ENCODE measurements around the gene CFAP69.

DNA sequence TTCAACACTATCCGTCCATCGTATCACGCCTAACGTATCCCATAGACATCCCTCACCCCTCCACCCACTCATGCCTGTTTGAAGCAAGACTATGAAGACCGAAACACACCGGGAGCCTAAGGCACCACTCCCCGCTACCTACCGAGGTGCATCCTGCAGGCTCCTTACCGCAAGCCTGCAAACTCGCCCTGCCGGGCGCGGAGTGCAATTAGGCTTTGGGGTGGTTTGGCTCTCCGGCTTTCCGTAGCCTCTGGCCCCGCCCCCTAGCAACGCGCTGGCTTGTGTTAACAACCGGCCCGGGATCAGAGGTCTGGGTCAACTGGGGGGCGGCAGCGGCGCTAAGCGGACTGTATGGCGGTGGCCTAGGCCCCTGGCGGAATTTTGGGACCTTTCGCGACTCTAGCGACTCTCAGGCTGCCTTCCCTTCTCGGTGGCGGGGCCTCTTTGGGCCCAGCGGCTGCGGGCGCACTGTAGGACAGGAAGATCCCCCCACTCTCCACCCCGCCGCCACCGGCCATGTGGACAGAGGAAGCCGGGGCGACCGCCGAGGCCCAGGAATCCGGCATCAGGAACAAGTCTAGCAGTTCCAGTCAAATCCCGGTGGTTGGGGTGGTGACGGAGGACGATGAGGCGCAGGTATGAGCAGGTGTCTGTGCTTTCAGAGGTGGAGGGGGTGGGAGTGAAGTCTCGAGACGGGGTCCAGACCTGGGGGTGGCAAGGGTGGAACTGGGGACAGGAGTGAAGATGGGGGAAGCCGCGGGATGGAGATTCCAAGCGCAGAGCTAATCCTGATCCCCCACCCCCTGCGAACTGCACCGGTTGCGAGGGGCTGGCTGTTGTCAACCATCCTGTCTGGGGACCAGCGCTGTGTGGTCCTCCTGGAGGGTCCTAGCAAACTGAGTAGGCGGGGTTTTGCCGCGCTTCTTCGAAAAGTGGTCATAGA, at the start of gene CFAP69:
- TF ChIP-seq, protein P1, sequence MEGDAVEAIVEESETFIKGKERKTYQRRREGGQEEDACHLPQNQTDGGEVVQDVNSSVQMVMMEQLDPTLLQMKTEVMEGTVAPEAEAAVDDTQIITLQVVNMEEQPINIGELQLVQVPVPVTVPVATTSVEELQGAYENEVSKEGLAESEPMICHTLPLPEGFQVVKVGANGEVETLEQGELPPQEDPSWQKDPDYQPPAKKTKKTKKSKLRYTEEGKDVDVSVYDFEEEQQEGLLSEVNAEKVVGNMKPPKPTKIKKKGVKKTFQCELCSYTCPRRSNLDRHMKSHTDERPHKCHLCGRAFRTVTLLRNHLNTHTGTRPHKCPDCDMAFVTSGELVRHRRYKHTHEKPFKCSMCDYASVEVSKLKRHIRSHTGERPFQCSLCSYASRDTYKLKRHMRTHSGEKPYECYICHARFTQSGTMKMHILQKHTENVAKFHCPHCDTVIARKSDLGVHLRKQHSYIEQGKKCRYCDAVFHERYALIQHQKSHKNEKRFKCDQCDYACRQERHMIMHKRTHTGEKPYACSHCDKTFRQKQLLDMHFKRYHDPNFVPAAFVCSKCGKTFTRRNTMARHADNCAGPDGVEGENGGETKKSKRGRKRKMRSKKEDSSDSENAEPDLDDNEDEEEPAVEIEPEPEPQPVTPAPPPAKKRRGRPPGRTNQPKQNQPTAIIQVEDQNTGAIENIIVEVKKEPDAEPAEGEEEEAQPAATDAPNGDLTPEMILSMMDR (IDR thresholded peaks at IDR 0.05), result peak; percentile 35
- no peak for TF ChIP-seq ZFX (IDR thresholded peaks at IDR 0.05; ENCODE audit: borderline replicate concordance)
